Cardiac fibroblast (primary cell): ENCODE results near the gene NOTCH1.

ENCODE experiments used
- DNase-seq, 2 donors: peaks; one replicate each; pipeline versions ENCODE4 v3.0.0 to v3.0.0-alpha.2; 2010; ENCODE audit warnings: low read depth in 2 of 2
- H3K4me3 ChIP-seq, 2 donors: replicated peaks in 1 of 2; 1 replicate in 1 of 2; 2 replicates in 1 of 2; pipeline ENCODE4 v1.5.1; 2011; ENCODE audit warnings: low read depth in 2 of 2, low read length in 2 of 2, mild to moderate bottlenecking in 2 of 2, moderate library complexity in 1 of 2
- TF ChIP-seq, protein P1 (sequence below): IDR thresholded peaks from one replicate; pipeline ENCODE4 v1.5.1; 2011; ENCODE audit warnings: low read depth, mild to moderate bottlenecking, low read length, inconsistent platforms

NOTCH1 gene

DNA sequence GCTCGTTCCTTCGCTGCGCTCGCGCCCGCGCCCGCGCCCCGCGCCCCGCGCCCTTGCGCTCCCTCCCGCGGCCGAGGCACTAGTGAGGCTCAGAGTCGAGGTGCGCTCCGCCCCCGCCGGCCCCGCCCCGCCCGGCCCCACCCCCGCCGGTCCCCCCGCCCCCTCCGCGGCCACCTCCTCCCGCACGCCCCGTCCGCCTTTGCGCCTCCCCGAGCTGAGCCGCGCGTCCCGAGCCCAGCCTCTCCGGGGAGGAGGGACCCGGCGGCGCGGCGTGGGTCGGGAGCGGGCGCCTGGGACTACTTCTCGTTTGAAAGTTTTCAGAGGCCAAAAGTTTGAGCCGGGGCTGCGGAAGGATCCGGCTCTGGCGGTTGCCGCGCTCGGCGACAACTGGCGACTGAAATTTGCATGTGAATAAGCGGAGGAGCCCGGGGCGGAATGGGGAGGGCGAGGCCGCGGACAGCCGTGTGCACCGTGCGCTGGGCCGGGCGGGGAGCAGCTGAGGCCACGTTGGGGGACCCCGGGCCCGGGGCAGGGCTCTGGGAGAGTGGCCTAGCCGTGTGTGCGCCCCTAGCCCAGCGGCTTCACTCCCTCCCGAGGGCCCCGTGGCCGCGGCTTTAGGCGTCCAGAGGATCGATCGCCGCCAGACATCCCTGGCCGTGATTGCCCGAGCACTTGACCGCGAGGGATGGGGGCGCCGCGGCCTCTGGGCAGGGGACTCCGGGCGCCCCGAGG lies at the start of gene NOTCH1:
Gene NOTCH1, minus strand, starts transcription at position 84 of the 732 bp plus-strand sequence. CDS start 262 bp downstream, outside the sequence.
- H3K4me3 ChIP-seq = peak within 1 kb of the TSS; percentile 73 to 79
- peak; percentile 88 to 96 for DNase-seq
- TF ChIP-seq, protein P1, sequence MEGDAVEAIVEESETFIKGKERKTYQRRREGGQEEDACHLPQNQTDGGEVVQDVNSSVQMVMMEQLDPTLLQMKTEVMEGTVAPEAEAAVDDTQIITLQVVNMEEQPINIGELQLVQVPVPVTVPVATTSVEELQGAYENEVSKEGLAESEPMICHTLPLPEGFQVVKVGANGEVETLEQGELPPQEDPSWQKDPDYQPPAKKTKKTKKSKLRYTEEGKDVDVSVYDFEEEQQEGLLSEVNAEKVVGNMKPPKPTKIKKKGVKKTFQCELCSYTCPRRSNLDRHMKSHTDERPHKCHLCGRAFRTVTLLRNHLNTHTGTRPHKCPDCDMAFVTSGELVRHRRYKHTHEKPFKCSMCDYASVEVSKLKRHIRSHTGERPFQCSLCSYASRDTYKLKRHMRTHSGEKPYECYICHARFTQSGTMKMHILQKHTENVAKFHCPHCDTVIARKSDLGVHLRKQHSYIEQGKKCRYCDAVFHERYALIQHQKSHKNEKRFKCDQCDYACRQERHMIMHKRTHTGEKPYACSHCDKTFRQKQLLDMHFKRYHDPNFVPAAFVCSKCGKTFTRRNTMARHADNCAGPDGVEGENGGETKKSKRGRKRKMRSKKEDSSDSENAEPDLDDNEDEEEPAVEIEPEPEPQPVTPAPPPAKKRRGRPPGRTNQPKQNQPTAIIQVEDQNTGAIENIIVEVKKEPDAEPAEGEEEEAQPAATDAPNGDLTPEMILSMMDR = no peak

DNA sequence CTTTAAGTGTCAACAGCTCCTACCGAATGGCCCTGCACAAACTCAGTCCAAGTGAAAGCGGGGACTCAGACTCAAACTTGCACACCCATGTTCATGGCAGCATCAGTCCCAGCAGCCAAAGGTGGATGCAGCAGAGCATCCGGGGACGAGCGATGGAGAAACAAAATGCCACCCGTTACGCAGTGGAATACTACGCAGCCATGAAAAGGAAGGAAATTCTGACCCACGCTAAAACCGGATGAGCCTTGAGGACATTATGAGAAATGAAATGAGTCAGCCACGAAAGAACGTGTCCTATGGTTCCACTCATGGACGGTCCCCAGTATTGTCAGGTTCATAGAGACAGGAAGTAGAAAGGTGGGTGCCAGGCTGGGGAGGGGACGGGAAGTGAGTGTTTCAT lies 48.6 kb upstream of the NOTCH1 start:
- no peak overlapping the region for H3K4me3 ChIP-seq
- DNase-seq = no peak
- TF ChIP-seq, protein P1 = no peak

DNA sequence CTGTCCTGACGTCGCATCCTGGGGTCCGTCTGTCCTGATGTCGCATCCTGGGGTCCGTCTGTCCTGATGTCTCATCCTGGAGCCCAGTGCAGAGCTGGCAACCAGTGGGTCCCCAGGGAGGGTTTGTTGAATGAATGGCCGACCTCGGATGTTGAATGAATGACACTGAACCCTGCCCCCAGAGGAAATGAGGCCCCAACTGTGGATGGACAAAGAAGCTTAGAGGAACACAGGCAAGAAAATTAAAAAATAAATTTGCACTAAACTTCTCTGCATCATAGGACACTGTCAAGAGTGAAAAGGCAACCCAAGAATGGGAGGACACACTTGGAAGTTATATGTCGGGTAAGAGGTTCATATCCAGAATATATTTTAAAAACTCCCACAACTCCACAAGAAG lies 47.7 kb upstream of the NOTCH1 start:
- TF ChIP-seq, protein P1 = no peak

DNA sequence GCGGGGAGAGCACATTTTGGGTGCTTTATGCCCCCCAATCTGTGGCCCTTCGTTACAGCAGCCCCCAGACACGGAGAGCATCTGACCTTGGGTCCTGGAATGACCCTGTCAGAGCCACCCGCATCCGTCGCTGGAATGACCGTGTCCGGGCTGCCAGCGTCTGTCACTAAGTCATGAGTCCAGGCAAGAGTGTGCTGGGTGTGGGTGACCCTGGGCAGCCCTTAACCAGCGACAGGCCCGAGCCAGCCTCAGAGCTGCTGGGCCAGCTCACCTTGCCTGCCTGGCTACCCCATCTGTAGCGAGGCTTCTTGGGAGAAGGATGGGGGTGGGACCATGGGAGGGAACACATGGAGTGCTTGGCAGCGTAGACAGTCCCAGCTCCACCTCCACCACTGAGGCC lies 46.8 kb upstream of the NOTCH1 start:
- no peak for DNase-seq
- TF ChIP-seq, protein P1 = no peak
- H3K4me3 ChIP-seq = no peak overlapping the region

More for the DNA sequence above, 47.7 kb upstream of the NOTCH1 start:
- no peak overlapping the region for H3K4me3 ChIP-seq
- DNase-seq = no peak

DNA sequence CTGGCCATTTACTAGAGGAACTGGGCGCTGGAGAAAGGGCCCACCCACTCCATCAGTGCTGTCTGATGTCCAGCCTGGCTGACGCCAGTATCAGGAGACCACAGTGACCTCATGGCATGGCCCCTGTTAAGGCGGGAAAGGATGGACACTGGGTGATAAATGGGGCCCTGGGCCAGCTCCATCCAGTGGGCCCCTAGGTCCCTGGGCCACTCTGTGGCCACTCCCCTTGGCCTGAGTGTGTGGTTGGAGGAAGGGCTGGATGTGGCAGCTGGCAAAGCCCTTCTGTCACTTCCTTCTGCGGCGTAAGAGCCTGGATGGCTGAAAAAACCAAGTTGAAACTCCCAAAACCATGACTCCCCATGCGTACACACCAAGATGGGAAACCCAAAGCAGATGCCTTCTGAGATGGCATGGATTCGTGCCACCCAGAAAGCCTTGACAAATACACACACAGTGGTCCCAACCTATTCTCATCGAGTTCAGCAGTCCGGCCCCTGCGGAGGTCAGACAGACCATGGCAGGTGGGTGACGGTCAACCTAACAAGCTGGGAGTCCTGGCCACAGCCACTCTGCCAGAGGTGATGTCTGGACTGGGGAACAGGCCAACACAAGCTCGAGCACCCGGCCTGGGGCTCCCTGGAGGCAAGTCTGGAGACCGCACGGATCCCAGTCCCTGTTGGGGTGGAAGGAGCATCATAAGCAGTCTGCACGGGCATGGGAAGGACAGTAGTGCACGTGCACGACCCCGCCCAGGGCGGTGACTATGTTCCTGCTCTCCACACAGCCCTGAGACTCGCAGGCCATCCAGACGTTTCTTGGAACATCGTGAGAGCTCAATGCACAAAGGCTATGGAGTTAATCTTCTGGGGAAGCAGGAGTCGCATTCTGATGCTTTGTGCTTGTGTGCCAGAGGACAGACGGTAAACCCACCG lies 45.2 kb upstream of the NOTCH1 start:
- DNase-seq = no peak
- no peak overlapping the region for H3K4me3 ChIP-seq
- TF ChIP-seq, protein P1 = no peak

DNA sequence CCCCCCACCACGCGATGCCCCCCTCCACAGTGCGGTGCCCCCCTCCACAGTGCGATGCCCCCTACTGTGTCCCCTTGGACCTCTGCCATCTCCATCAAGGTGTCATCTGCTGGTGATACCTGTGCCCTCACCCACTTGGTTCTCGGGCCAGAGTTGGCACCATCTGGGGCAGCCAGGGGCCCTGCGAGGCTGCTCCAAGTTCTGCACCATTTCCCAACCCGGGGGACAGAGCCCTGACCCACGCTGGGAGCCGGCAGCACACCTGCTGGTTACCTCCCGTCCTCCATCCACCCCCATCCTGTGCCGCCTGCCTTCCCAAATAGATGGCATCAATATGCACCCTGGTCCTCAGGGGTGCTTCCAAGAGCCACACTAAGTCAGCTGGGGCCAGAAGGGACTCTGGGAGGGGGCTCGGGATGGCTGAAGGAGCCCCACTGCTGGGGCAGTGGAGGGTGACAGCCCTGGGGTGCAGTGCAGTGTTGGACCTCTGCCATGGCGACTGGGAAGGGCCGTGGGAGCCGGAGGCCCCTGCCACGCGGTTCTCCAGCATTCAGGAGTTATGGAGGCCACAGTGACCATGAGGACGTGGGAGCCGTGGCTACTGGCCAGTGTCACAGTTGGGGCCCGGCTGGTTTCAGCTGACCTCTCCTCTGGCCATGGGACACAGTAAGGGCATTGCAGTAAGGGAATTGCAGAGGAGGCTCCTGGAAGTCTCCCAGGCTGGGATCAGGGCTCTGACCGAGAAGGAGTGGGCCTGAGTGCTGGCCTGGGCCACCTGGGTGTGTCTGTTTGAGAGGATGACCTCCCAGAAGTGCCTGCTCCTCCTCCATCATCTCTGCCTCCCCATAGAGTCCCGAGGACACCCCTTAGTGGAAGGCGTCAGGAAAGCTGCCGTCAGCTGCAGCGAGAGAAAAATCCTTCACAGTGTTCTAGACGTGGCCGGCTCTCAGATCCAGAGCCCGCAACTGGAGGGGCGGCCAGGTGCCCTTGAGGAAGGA lies 44.2 kb upstream of the NOTCH1 start:
- no peak overlapping the region for H3K4me3 ChIP-seq
- no peak for DNase-seq
- TF ChIP-seq, protein P1 = no peak
